Activated B cell treated with CpG ODN at 0.5 μM for 24 hours (primary cell): ENCODE data around the gene BRDT. TPM values are rescaled to one million over a fixed set of nuclear protein-coding genes. Genes with fewer than 3 reads are reported as not detected.

Experiments
- ATAC-seq: fragments of 200-7000 bp; cut with Tn5 transposase; one replicate; pipeline ENCODE4 v1.10.0; 2021; ENCODE audit warnings: low read depth, mild to moderate bottlenecking, moderate library complexity
- CTCF ChIA-PET: fragments of 350-600 bp; sonication (Branson Sonifier 250); formaldehyde crosslinking; loops from one replicate; lab custom pipeline; 2021; ENCODE audit warnings: antibody characterized with exemption; lab: Charles Lee
- POLR2A ChIA-PET: fragments of 350-600 bp; sonication (Branson Sonifier 250); formaldehyde crosslinking; loops from one replicate; lab custom pipeline; 2021; ENCODE audit warnings: antibody characterized with exemption; lab: Charles Lee
- DNase-seq: peaks from one replicate; pipeline ENCODE4 v3.0.0; 2022
- H3K27ac Mint-ChIP-seq: one replicate; pipeline ENCODE4 v1.8.0; 2020; ENCODE audit warnings: mixed read lengths
- H3K27me3 Mint-ChIP-seq: one replicate; pipeline ENCODE4 v1.8.0; 2021; ENCODE audit warnings: mixed read lengths
- H3K36me3 Mint-ChIP-seq: one replicate; pipeline ENCODE4 v1.8.0; 2021; ENCODE audit warnings: low read depth, mixed read lengths
- H3K4me1 Mint-ChIP-seq: one replicate; pipeline ENCODE4 v1.8.0; 2021; ENCODE audit warnings: mixed read lengths
- H3K4me3 Mint-ChIP-seq: one replicate; pipeline ENCODE4 v1.8.0; 2020; ENCODE audit warnings: mild to moderate bottlenecking, mixed read lengths
- H3K9me3 Mint-ChIP-seq: one replicate; pipeline ENCODE4 v1.8.0; 2020; ENCODE audit warnings: mixed read lengths
- intact Hi-C: fragments of 100-400 bp; cut with micrococcal nuclease; formaldehyde crosslinking; loops from one replicate; pipeline ENCODE4 v1.15.1; 2024
- total RNA-seq: library from RNA; stranded (reverse); gene quantifications from 2 replicates; pipeline ENCODE4 v1.2.3, GENCODE V29; 2022
- TF ChIP-seq, protein P1 (sequence below): fragments of 200-600 bp; IDR thresholded peaks from one replicate; pipeline ENCODE4 v1.8.0; 2022; ENCODE audit warnings: antibody characterized with exemption, mild to moderate bottlenecking

Gene BRDT
- total RNA-seq, 1 donor from 2014 or later = not detected

DNA sequence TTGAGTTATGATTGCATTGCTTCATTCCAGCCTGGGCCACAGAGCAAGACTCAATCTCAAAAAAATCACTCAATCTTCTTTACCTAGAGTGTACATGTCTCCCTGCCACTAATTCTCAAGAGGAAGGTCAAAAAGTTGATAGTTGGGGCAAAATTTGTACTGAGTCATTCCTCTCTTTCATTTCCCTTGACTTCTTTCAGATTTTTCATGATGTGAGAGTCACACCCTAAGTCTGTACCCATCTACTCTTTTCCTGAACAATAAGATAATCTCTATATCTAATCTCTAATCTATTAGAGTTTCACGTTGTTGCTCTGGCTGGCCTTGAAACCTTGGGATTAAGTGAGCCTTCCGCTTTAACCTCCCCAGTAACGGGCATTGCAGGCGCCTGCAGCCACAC lies 1.1 kb upstream of the BRDT start:
- intact Hi-C loops = no loop called here
- DNase-seq (no peak), ATAC-seq (no peak)
- TF ChIP-seq, protein P1, sequence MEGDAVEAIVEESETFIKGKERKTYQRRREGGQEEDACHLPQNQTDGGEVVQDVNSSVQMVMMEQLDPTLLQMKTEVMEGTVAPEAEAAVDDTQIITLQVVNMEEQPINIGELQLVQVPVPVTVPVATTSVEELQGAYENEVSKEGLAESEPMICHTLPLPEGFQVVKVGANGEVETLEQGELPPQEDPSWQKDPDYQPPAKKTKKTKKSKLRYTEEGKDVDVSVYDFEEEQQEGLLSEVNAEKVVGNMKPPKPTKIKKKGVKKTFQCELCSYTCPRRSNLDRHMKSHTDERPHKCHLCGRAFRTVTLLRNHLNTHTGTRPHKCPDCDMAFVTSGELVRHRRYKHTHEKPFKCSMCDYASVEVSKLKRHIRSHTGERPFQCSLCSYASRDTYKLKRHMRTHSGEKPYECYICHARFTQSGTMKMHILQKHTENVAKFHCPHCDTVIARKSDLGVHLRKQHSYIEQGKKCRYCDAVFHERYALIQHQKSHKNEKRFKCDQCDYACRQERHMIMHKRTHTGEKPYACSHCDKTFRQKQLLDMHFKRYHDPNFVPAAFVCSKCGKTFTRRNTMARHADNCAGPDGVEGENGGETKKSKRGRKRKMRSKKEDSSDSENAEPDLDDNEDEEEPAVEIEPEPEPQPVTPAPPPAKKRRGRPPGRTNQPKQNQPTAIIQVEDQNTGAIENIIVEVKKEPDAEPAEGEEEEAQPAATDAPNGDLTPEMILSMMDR = no peak
- Mint-ChIP-seq H3K27ac (no peak overlapping the region), H3K4me3 (no peak overlapping the region), H3K27me3 (peaks cover 2% of the 10 kb centered on the region), H3K9me3 (no peaks in the 10 kb centered on the region), H3K4me1 (no peaks in the 10 kb centered on the region), H3K36me3 (no peaks in the 10 kb centered on the region)
- ChIA-PET CTCF (no interaction called here), POLR2A (no interaction called here)

DNA sequence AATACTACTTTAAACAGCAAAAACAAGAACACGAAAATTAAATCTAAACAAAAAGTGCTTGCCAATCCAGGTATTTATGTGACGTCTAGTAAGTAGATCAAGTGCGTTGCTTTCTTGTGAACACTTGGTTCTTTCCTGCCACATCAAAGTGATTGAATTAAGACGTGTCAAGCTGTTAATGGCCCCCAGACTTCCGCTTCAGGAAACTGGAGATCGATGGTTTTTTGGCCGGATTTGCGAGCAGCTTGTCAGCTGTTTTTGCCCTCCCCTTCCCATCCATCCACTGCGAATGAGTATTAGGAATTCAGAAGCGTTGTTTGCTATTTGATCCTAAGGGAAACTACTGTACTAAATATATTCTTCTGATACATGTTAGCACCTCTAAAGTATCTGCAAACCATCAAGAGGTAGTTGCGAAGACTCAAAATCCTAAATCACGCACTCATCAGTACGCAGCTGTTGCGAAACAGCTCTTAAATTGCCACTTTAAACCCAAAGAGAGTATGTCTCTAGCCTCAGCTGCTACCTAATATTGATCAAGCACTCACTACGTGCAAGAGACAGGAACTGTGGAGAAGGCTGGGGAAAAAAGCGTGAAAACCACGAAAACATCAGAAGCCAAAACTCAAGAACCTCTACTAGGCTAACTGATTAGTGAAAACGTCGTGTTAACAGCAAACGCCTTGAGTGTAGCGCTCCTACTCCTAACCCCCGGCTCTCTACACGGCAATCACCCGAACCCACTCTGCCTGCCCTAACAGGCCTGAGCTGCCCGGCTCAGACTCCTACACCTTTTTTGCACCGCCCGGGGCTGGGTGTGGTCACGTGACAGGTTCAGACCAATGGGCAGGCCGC lies 473 bp upstream of the BRDT start:
- ATAC-seq (no peak), DNase-seq (no peak)
- TF ChIP-seq, protein P1 = no peak
- ChIA-PET POLR2A (no interaction called here), CTCF (no interaction called here)
- intact Hi-C loops = no loop called here
- no peak overlapping the region for H3K27ac Mint-ChIP-seq
- H3K4me1 Mint-ChIP-seq = no peaks in the 10 kb centered on the region
- H3K4me3 Mint-ChIP-seq = no peak overlapping the region
- peaks cover 2% of the 10 kb centered on the region for H3K27me3 Mint-ChIP-seq
- no peaks in the 10 kb centered on the region for H3K36me3 Mint-ChIP-seq
- H3K9me3 Mint-ChIP-seq = no peaks in the 10 kb centered on the region

DNA sequence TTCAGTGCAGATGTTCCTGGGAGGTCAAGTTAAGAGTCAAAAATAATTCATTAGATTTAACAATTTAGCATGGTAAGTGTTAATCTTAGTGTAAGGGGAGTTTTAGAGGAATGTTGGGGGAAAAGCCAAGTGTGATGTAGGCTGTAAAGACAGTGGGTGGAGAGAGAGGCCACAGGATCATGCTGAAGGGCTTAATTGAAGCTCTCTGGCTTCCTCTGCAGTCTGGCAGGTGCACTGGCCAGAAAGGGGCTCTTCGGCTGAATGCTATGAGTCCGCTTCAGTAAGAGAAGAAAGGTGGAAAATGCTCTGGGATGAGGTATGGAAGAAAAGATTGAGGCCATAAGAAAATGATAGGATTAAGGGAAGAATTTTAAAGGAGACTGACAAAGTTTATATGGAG lies 3.0 kb downstream of the BRDT start:
- Mint-ChIP-seq H3K4me3 (no peak overlapping the region), H3K4me1 (no peaks in the 10 kb centered on the region), H3K9me3 (no peaks in the 10 kb centered on the region), H3K27ac (no peak overlapping the region), H3K36me3 (no peaks in the 10 kb centered on the region), H3K27me3 (peaks cover 2% of the 10 kb centered on the region)
- DNase-seq = no peak
- TF ChIP-seq, protein P1 = no peak
- intact Hi-C loops = no loop called here
- ChIA-PET POLR2A (no interaction called here), CTCF (no interaction called here)
- no peak for ATAC-seq

DNA sequence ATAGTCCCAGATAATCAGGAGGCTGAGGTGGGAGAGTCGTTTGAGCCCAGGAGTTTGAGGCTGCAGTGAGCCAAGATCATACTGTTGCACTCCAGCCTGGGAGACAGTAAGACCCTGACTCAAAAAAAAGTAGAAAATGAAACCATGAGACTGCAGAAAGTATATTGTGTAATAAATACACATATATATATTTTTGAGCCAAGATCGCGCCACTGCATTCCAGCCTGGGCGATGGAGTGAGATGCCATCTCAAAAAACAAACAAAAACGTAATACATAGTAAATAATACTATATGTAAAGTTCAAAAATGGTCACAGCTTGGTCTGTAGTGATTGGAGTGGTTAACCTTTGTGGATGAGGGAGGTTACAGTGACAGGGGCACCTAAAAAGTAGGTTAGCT lies 9.7 kb downstream of the BRDT start:
- H3K27ac Mint-ChIP-seq = no peak overlapping the region
- ChIA-PET POLR2A (no interaction called here), CTCF (no interaction called here)
- intact Hi-C loops = no loop called here
- no peaks in the 10 kb centered on the region for H3K27me3 Mint-ChIP-seq
- H3K4me3 Mint-ChIP-seq = no peak overlapping the region
- H3K9me3 Mint-ChIP-seq = no peaks in the 10 kb centered on the region
- H3K36me3 Mint-ChIP-seq = no peaks in the 10 kb centered on the region
- H3K4me1 Mint-ChIP-seq = no peaks in the 10 kb centered on the region
- ATAC-seq = no peak
- TF ChIP-seq, protein P1 = no peak
- DNase-seq = no peak

DNA sequence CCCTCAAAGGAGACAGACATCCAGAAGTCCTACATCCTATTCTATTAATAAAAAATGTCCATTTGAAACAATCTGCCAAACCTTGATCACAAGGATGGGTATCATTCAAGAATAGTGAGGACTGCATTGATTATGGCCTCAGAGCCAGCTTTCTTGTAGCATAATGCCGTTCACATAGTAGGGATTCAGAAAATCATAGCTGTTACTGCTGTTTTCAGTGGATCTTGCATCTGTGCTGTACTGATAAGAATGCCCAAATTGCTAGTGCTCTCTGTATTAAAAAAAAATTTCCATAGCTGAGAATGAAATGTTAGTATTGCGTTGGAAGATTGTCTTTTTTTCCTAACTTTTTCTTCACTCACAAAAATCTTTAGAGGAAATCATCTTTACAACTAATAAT lies 19.1 kb downstream of the BRDT start:
- TF ChIP-seq, protein P1 = no peak
- POLR2A ChIA-PET = no interaction called here
- H3K4me1 Mint-ChIP-seq = no peaks in the 10 kb centered on the region
- no peaks in the 10 kb centered on the region for H3K27me3 Mint-ChIP-seq
- no peaks in the 10 kb centered on the region for H3K36me3 Mint-ChIP-seq
- ATAC-seq = no peak
- DNase-seq = no peak
- H3K27ac Mint-ChIP-seq = no peak overlapping the region
- intact Hi-C loops = no loop called here
- H3K4me3 Mint-ChIP-seq = no peak overlapping the region
- no peaks in the 10 kb centered on the region for H3K9me3 Mint-ChIP-seq
- CTCF ChIA-PET = no interaction called here
